T1000 (cell line): ENCODE measurements around the gene OGFOD1.
"Not testable (repeated sequence)": the region's sequence is repeated elsewhere in the genome, so short reads cannot be mapped to it uniquely, and the experiment has no call there.

Experiments
- DNase-seq: peaks from one replicate; lab custom pipeline; 2025; ENCODE audit warnings: mixed read lengths; lab: John Stamatoyannopoulos, UW

OGFOD1 gene

DNA sequence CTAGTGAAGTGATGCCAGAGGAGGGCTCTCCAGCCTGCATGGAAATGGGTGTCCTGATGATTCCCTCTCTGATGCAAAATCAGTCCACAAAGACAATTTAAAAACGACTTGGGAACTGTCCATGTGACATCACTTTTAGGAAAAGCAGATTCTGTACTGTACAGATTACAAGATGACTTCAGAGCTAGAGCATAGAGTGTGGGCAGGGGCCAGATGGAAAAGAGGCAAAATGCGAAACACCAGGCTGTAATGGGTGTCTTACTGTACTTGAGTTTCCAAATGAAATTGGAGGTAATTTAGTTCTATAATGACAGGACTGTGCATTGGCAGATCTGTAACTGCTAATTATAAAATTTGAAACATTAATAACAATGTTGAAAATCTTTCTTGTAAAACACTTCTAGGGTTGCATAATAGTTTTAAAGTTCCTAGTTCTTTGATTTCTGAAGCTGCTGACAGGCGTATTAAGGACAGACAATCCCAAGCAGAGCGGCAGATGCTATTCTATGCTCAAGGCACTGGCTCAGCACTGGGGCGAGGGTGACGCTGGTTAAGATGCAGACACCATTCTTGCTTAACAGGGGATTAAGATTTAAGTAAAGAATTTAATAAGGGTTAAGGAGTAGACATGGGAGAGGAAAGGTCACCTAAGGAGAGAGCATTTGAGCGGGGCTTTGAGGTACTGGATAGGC, 29.6 kb downstream of the OGFOD1 start:
- no peak for DNase-seq

DNA sequence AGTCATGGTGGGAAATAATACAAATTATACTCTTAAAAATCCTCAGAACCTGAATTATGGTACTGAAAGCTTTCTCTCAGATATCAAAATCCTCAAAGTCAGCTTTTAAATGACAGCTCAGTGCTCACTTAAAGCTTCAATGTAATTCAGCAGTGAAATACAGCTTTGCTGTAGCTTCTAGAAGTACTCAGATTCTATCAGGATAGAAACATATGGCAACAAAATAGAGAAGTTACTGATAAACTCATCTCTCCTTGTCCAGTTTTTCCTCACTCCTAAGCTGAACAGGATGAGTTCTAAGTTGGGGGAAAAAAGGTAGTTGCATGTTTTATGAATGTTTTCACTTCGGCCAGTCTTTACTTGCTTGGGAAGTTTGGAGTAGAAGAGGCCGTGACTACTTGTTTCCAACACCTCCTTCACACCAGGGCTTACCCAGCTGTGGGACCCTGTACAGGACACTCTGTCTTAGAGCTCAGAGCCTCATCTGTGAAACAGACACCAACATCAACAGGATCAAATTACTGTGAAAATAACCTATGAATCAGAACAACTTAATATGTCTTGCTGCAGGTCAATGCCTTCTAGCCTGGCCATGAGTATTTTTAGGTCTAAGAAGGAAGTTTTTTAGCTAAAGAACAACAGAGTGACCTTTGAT, 30.2 kb downstream of the OGFOD1 start:
- no peak for DNase-seq

DNA sequence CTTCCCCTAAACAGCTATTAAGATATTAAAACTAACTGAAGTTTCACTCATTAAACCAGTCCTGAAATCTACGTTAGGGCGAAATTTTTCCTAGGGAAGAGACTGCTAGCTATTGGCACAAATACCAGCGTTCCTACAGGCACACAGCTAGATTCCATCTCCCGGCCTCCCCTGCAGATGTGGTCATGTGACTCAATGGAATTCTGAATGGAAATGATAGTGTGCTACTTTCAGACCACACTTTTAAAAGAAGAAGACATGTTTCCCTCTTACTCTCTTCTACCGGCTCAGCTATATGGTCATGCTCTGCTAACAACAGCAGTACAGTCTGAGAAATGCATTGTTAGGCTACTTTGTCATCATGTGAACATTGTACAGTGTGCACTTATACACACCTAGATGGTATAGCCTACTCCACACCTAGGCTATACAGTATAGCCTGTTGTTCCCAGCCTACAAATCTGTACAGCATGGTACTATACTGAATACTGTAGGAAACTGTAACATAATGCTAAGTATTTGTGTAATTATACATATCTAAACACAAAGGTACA, 31.4 kb downstream of the OGFOD1 start:
- no peak for DNase-seq

DNA sequence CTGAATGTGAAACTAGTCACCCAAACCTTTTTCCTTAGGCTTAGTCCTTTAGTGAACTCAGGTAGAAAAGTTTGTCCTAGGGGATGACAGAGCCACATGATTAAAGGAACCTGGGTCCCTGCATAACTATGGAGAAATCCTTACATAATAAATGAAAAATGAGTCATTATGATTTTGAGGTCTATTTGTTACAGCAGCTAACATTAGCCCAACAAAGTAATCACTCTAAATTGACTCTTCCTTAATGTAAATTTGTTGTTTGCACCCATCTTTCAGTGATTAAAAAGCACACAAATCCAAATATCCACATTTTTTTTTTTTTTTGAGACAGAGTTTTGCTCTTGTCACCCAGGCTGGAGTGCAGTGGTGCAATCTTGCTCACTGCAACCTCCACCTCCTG, 32.0 kb downstream of the OGFOD1 start:
- no peak for DNase-seq

DNA sequence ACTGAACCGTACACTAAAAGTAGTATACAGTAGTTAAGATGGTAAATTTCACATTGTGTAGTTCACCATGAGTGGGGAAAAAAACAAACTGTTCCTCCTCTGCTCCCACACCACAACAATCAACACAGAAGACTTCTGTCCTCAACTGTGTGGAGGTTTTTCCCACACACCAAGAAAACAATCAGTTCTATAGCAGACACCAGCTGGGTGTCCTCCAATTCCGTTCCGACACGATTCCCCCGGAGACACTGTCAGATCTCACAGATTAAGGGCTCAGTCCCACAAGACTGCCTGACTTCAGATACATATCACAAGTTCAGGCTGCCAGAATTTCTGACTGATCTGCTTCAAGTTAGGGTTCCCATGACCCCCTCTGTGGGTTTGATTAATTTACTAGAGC, 36.7 kb downstream of the OGFOD1 start:
- no peak for DNase-seq

DNA sequence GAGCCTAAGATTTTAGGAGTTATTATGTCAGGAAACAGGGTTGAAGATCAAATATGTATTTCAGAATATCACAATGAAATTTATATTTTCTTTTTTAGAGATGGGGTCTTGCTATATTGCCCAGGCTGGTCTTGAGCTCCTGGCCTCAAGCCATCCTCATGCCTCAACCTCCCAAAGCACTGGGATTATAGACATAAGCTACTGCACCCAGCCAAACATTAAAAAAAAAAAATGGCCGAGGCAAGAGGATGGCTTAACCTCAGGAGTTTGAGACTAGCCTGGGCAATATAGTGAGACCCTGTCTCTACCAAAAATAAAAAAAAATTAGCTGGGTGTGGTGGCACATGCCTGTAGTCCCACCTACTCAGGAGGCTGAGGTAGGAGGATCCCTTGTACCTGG, 37.5 kb downstream of the OGFOD1 start:
- not testable (repeated sequence) for DNase-seq

DNA sequence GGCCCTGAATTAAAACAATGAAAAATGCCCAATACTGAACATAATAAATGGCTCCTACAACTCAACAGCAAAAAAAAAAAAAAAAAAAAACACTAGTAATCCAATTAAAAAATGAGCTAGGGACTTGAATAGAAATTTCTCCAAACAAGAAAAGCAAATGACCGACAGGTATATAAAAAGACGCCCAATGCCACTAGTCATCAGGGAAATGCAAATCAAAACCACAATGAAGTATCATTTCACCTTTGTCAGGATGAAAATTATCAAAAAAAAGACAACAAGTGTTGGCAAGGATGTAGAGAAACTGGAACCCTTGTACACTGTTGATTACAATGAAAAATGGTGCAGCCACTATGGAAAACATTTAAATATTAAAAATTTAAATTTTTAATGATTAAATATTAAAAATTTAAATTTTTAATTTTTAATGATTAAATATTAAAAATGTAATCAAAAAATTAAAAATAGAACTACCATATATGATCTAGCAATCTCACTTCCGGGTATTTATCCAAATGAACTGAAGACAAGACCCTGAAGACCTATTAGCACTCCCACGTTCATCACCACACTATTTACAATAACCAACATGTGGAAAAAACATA, 40.4 kb downstream of the OGFOD1 start:
- DNase-seq = no peak

DNA sequence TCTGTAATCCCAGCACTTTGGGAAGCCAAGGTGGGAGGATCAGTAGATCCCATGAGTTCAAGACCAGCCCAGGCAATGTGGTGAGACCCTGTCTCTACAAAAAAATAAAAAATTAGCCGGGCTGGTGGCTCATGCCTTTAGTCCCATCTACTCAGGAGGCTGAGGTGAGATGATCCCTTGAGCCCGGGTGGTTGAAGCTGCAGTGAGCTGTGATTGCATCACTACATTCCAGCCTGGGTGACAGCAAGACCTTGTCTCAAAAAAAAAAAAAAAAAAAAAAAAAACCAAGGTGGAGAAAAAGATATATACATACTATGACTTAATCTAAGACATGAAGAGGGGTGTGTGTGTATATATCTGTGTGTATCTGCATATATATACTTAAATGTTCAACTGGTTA, 41.8 kb downstream of the OGFOD1 start:
- no peak for DNase-seq

DNA sequence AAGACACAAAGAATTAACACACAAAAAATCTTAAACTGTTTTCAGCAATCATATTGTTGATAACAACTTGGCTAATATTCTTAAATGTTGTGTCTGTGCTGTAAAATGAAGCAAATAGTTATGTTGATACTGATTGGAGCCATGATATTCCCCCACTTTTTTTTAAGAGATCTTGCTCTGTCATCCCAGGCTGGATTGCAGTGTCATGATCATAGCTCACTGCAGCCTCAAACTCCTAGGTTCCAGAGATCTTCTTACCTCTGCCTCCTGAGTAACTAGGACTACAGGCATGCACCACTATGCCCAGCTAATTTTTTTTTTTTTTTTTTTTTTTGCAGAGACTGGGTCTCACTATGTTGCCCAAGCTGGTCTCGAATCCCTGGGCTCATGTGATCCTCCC, 42.5 kb downstream of the OGFOD1 start:
- no peak for DNase-seq

DNA sequence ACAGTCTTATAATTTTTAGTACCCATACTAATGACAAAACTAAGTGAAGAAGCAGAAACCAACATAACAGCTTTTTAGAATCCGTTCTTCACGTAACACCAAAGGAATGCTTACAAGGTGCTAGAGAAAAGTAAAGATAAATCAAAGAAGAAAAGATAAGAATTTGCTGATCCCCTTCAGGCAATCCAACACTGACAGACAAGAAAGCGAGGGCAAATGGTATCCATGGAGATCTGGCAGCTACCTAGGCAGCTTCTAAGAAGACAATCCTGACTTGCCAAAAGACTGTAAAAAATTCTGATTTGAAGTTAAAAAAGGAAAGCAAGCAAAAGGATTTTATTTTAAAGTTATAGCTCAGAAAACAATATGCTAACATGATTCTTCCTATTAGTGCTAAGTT, 53.8 kb downstream of the OGFOD1 start:
- DNase-seq = no peak

DNA sequence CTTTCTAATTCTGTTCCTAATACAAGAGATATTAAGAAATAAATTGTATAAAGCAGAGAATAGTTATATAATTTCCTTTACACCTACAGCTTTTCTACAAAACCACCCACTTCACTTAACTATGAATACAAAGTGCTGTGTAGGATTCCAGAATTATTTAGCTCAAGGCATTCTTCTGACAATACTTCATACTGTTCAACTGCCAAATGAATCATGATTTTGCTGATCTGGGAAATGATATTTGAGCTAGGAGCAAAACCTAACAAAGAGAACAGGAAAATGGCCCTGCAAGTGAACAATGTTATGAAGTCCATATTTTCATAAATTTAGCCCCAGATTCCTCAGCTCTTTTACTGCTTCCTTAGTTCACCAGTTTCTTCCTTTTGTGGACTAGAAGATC, 55.6 kb downstream of the OGFOD1 start:
- DNase-seq = no peak

DNA sequence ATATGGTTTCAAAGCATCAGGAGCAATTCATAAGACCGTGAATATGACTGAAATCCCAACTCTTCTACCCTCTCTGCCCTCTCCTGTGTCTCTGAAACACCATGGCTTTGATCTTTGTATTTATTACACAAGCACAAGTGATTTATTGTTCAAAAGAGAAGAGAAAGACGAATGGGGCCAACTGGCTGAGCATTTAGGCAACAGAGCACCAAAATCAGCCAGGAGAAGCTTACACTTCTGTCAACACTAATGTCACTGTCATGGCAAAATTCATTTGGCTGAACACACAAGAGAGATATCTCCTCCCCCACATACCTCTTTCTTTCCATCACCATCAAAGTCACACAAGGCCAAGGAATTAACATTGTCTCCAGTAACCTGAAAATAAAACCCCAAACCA, 59.2 kb downstream of the OGFOD1 start:
- no peak for DNase-seq

DNA sequence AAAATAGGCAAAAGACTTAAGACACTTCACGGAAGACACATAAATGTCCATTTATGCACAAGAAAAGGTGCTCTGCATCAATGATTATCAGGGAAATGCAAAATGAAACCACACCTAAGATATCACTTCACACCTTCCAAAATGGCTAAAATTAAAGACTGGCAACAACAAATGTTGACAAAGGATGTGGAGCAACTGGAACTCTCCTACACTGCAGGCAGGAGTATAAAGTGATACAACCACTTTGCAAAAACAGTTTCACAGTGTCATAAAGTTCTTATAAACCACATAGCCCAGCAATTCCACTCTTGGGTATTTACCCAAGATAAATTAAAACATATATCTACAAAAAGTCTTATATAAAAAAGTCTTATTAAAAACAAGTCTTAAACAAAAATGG, 60.7 kb downstream of the OGFOD1 start:
- DNase-seq = no peak

DNA sequence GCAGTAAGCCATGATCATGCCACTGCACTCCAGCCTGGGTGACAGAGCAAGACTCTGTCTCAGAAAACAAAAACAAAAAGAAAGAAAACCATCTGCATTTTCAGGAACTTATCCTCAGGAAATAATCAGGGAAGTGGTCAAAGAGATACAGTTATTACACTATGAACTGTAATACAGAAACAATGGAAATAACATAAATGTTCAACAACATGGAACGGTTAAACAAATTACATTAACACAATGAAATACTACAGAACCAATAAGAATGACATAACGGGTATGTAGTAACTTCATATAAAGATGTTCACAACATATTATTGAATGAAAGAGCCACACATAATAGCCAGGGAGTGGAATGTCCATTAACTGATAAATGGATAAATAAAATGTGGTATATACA, 61.7 kb downstream of the OGFOD1 start:
- no peak for DNase-seq

DNA sequence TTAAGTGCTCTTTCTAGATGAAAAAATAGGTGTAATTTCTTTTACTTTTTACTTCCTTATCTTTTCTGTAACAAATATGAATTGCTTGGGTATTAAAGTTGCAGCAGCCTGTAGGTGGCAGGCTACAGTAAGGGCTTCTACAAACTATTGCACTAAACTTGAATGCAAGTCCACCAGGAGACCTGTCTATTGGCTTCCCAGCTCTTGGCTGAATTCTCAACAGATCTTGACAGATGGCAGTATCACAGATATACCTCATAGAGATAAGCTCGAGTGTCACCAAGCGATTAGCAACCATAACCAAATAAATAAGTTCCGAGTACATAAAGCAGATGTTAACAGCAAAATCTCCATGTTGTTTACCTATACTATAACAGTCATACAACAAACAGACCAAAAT, 62.6 kb downstream of the OGFOD1 start:
- peak; percentile 5 for DNase-seq

DNA sequence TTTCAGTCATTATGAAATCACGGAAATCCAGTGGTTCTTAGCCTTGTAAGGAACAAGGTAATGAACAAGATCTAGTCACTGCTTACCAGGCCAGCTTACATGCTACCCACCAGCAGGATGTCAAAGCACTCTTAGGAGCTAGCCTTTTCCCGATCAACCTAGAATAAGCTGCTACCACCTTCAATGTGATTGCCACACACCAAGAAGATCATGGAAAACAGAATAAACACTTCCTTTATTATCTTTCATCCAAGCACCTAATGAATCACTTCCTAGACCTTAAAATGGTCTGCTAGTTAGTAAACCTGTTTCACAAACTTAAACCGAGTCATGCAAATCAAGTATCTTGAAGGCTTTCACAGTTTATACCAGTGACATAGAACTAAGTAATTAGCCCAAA, 63.5 kb downstream of the OGFOD1 start:
- no peak for DNase-seq

DNA sequence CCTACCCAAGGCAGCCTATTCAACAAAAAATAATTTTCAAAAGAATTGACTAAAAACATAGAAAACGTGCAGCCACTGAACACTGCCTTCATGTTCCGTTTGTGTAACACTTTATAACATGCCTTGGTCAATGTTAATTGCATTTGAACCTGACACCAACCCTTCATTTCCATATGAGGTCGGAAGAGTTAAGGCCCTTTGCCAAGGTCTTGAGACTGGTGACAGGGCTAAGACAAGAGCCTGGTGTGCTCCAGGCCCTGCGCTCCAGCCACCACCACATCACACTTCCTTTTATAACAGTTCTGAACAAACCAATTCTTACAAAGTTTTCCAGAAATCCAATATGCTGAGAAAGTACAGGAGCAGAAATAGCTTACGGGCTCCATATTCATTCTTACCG, 64.3 kb downstream of the OGFOD1 start:
- DNase-seq = no peak

DNA sequence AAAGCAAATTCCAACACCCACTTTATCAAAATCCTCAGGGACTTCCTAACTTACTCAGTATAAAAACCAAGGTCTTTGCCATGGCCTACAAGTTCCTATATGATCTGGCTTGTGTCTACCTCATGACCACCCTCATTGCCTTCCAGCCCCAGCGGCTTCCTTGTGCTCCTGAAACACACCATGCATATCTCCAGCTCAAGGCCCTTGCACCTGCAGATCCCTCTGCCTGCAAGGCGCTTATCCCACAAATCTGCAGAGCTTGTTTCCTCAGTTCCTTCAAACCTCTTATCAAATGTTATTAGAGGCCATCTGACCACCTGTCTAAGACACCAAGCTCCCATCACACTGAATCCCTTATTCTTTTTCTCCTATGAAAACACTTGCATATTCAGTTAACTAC, 65.9 kb downstream of the OGFOD1 start:
- DNase-seq = no peak

DNA sequence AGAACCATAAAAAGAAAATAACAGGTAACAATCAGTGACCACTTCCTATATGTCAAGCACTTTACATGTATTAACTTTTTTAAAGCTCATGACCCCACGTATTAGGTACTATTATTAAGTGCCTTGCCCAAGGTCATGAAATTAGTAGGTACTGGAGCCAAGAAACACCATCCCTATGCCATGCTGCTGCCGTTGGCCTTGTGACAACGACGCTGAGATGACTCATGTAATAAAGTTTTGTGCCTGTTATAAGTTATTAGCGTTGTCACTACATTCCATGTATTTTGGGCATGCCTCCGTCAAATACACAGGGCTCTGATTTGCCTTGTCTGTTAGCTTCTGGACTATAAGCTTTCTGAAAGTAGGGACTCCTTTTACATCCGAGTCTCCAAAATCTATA, 67.1 kb downstream of the OGFOD1 start:
- no peak for DNase-seq

DNA sequence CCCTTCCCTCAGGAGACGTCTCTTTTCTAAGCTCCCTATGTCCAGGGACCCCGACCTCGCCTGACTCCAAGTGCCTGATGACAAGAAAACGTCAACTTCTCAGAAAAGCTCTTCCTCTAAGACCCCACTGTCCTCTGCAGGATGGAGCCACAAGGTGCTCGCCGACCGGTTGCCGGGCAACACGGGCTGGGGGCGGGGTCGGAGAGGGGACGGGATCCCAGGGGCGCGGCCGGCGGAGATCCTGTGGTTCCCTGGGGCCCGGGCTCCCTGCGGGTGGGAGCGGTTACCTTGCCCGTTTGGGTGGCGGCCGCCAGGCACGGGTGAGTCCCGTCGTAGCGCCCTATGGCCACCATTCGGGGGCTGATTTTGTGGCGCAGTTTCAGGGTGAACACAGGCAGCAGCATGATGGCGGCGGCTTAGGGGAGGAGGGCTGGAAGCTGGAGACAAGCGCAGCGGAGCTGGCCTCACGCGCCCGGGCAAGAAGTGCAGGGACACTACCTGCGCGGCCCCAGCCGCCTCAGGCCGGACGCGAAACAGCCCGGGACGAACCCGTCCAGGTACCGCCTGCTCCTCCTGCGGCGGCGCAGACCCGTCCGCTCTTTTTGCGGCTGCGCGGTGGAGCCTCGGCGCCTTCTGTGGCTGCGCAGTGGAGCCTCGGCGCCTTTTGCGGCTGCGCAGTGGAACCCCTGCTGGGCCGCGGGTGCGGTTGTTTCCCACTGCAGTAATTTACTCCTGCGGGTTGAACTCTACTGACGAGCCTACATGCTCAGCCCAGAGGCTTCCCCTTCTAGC, 68.3 kb downstream of the OGFOD1 start, which contains the start of gene BBS2:
BBS2 (minus strand) TSS at position 566 of the 792 bp plus-strand sequence; CDS start at position 404, 162 bp downstream.
- peak; percentile 66 for DNase-seq

DNA sequence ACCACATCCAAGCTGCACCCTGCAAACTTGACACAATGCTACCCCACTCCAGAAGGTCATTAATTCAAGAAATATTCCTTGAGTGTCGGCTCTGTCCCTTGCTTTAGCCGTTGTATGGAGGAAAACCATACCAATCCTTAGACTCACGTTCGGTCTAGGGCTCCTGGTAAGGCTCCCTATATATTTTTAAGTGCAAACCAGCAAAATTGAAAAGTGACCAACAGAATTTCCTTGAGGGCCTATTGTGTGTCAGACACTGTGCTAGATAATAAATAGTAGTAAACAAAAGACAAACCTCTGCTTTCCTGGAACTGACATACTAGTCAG, 68.9 kb downstream of the OGFOD1 start:
- DNase-seq = no peak

DNA sequence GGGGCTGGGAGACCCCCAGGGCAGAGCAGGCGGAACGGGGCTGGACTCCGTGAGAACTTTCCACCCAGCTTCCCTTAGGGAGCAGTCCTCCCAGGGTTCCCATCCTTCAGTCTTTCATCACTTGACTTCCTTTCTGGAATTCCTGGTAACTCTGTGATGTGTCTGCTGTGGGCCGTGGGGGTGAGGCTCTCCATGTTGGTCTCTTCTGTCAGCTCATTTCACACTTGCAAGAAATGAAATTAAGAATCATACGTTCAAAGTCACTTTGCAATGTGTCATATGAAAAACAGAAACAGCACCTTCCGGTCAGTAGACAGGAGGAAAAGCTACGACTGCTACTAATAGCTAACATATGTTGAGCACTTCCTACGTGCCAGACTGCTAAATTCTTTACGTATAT, 73.9 kb downstream of the OGFOD1 start:
- no peak for DNase-seq
